SK-N-MC (cell line): ENCODE data around the gene ADARB1.
A peak's percentile ranks its signal among the peaks of the same experiment; 100 is the strongest.

Experiments used
- DNase-seq: peaks from one replicate; pipeline ENCODE4 v3.0.0-alpha.2; 2011; ENCODE audit warnings: low read depth, low spot score
- H3K27ac ChIP-seq: fragments of 200-600 bp; sonication (generic); 2 replicates; pipeline ENCODE4 v1.5.1; 2016; ENCODE audit warnings: mixed run types
- H3K36me3 ChIP-seq: fragments of 200-600 bp; sonication (generic); 2 replicates; pipeline ENCODE4 v1.6.1; 2017; ENCODE audit warnings: antibody characterized with exemption, low read length, mixed read lengths; ENCODE audit not compliant: insufficient read depth
- H3K4me3 ChIP-seq: fragments of 200-600 bp; sonication (generic); 2 replicates; pipeline ENCODE4 v1.5.1; 2016
- H3K9ac ChIP-seq: fragments of 200-600 bp; sonication (generic); 2 replicates; pipeline ENCODE4 v1.8.0; 2017; ENCODE audit warnings: mixed run types, mixed read lengths; ENCODE audit not compliant: insufficient read length
- H3K9me3 ChIP-seq: fragments of 200-600 bp; sonication (generic); 2 replicates; pipeline ENCODE4 v1.6.1; 2017; ENCODE audit warnings: low read depth, mild to moderate bottlenecking, antibody characterized with exemption, low read length, moderate library complexity, mixed read lengths
- EZH2 ChIP-seq: fragments of 200-600 bp; sonication (generic); IDR thresholded peaks from one replicate; pipeline ENCODE4 v1.6.1; 2017; ENCODE audit warnings: antibody characterized with exemption
- FOXP2 ChIP-seq: optimal IDR thresholded peaks from 2 replicates; pipeline ENCODE3; 2011; ENCODE audit warnings: mild to moderate bottlenecking, moderate library complexity; ENCODE audit not compliant: insufficient read depth; ENCODE audit errors: extremely low read length, control extremely low read depth
- POLR2AphosphoS5 ChIP-seq: IDR thresholded peaks from 2 replicates; pipeline ENCODE4 v1.6.1; 2012; ENCODE audit warnings: mild to moderate bottlenecking, low read depth, low read length, borderline replicate concordance

ADARB1 gene

GRCh38 chr21:45090966-45091365 lies 16.6 kb downstream of the ADARB1 start:
- Histone ChIP-seq H3K4me3 (no peak overlapping the region), H3K9ac (no peak overlapping the region), H3K9me3 (no peaks in the 10 kb centered on the region), H3K36me3 (no peaks in the 10 kb centered on the region), H3K27ac (peak overlapping the region; percentile 30; the same call in 1 of the 2 replicates)
- no peak for DNase-seq
- no peak for TF ChIP-seq EZH2

DNA sequence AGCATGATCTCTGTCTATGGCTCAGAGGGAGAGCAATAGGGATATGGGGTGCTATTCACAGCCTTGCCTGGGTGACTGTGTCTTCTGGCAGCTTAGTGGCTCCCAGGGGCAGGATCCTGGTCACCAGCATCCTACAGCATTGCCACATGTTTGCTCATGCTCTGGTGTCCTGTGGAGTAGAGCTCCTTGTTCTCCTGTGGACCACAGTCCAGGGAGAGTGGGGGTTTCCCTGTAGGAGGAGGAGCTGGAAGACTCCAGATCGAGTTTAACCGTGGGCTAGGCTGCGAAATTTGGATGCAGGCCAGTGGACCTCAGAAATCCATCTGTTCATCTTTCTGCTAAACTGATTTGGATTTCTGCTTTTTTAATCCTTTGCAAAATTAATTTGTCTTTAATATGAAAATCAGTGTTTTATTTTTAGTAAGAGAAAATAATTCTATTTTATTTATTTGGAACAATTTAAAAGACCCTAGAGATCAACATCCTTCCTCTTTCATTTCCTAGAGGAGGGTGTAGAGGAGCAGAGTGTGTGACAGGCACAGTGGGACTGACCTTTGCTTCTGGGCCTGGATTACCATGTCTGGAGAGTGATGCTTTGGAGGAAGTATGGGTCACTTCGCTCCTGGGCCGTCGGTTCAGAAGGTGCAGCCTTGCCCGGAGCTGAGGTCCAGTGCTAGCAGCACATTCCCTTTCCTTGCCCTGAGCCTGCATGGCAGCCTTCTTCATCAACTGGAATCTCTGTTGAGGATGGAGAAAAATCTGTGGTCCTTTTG lies 17.4 kb downstream of the ADARB1 start:
- peak overlapping the region; percentile 30; the same call in 1 of the 2 replicates for H3K27ac ChIP-seq
- no peak for TF ChIP-seq FOXP2
- TF ChIP-seq POLR2AphosphoS5, result no peak
- TF ChIP-seq EZH2, result no peak
- H3K4me3 ChIP-seq, result no peak overlapping the region
- DNase-seq, result no peak
- no peaks in the 10 kb centered on the region for H3K9me3 ChIP-seq
- H3K36me3 ChIP-seq, result no peaks in the 10 kb centered on the region
- H3K9ac ChIP-seq, result no peak overlapping the region

DNA sequence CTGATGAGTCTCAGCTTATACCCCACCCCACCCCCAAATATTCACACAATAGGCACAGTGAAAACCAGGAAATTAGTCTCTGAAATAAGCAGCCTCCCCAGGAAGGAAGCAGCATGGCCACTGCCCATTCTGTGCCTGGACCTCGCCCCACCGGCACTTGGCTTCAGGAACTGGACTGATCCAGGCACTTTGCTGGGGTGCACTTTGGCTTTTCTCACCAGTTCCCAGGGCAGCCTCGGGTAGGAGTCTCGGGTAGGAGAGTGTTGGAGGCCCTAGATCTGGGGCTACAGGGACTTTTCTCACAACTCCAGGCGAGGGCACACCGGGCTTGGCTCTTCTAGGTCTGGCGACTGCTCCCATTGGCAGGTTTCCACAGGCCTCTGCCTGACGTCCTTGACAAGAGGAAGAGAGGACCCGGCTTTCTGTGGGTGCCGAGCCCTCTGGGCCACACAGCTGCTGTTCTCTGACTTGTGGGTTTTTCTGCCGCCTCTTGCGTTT lies 18.7 kb downstream of the ADARB1 start:
- no peaks in the 10 kb centered on the region for H3K36me3 ChIP-seq
- TF ChIP-seq POLR2AphosphoS5 (no peak), EZH2 (no peak), FOXP2 (no peak)
- H3K27ac ChIP-seq, result peak overlapping the region; percentile 87
- H3K9ac ChIP-seq, result peak overlapping the region; percentile 70
- no peaks in the 10 kb centered on the region for H3K9me3 ChIP-seq
- DNase-seq, result no peak
- peak overlapping the region; percentile 66 for H3K4me3 ChIP-seq

- Histone ChIP-seq H3K36me3 (no peaks in the 10 kb centered on the region), H3K9me3 (no peaks in the 10 kb centered on the region), H3K27ac (peak overlapping the region; percentile 87), H3K4me3 (no peak overlapping the region), H3K9ac (no peak overlapping the region)
- no peak for TF ChIP-seq POLR2AphosphoS5
- no peak for TF ChIP-seq FOXP2
- no peak for TF ChIP-seq EZH2
- DNase-seq, result no peak
Observed at GRCh38 chr21:45094412-45094811, 20.0 kb downstream of the ADARB1 start.

DNA sequence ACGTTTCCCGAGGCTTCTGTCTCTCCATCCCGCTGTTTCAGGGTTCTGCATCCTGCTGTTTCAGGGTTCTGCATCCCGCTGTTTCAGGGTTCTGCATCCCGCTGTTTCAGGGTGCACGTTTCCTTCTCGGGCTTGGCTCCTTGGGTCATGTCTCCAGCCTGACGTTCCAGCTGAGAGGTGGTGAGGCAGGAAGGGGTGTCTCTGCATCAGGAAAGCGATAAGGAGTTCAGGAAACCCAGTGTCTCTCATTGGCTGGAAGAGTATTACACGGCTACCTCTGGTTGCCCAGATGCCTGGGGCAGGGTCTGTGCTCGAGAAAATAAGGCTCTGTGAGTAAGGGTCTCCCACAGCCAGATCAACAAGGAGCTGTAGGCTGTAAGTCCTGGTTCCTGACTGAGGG lies 21.1 kb downstream of the ADARB1 start:
- no peaks in the 10 kb centered on the region for H3K36me3 ChIP-seq
- no peak overlapping the region for H3K4me3 ChIP-seq
- TF ChIP-seq FOXP2, result no peak
- no peak for TF ChIP-seq EZH2
- TF ChIP-seq POLR2AphosphoS5, result no peak
- H3K27ac ChIP-seq, result no peak overlapping the region
- no peak for DNase-seq
- no peaks in the 10 kb centered on the region for H3K9me3 ChIP-seq
- H3K9ac ChIP-seq, result no peak overlapping the region

DNA sequence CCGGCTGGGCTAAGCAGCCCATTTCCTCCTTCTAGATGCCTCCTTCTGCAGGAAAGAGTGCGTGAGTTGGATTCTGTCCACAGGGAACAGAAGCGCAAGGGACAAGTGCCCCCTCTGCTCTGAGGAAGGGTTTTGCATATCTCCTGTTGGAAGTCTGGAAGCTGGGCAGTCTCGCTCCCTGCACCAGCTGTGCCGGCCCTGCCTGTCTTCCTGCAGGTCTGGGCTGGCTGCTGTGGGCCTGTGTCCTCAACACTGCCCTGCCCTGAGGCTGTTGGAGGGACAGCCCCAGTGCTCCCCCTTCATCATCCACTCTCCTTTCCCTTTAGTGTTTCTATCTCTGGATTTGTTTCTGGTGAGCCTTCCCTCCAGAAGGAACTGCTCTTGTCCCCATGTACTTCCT lies 21.8 kb downstream of the ADARB1 start:
- peak overlapping the region; percentile 8; the same call in 1 of the 2 replicates for H3K27ac ChIP-seq
- no peak for DNase-seq
- no peak overlapping the region for H3K9ac ChIP-seq
- H3K36me3 ChIP-seq, result no peaks in the 10 kb centered on the region
- no peaks in the 10 kb centered on the region for H3K9me3 ChIP-seq
- no peak for TF ChIP-seq FOXP2
- no peak for TF ChIP-seq POLR2AphosphoS5
- TF ChIP-seq EZH2, result no peak
- H3K4me3 ChIP-seq, result no peak overlapping the region

DNA sequence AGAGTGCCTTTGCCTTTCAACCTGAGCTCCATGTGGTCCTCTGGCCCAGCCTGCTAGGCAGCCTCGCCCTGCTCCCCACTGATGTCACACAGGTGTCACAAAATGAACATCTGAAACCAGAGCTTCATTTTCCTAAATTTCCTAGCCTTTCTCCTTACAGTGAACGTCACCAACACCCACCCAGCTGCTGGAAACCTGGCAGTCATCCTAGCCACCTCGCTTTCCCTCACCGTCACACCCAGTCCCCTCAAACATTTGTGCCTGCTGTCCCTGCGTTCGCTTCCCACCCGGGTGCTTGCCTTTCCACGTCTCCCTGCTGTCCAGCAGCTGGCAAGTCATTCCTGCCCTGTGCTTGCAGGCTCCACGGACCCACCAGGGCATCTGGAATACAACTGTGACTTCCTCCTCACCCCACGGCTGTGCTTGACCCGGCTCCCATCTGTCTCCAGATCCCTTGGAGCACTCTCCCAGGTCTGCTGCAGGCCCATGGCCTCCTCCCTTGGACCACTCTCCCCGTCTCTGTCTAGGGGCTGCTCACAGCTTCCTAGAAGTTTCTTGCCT lies 23.5 kb downstream of the ADARB1 start:
- DNase-seq, result no peak
- no peak for TF ChIP-seq POLR2AphosphoS5
- no peak for TF ChIP-seq FOXP2
- no peak for TF ChIP-seq EZH2
- no peaks in the 10 kb centered on the region for H3K9me3 ChIP-seq
- H3K27ac ChIP-seq, result 0 out of 2 replicates have a peak overlapping the region, but pooled peaks have one; percentile 30
- no peak overlapping the region for H3K4me3 ChIP-seq
- H3K36me3 ChIP-seq, result no peaks in the 10 kb centered on the region
- H3K9ac ChIP-seq, result no peak overlapping the region

DNA sequence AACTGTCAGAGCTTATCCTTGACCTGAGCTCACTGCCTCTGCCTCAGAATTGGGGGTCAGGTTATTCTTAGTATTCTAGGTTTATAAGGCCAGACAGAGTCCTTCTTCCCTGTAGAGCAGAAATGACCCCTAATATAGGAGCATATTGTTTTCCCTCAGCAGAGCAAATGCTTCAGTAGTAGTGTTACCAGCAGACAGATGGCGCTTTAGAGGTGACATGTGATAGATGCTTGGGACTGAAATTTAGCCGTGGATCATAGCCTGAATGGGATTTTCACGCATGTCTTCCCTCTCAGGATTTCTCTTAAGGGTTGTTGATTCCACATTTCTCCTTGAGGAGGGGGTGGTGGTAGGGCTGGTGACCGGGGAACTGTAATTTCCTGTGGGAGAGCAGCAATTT lies 24.5 kb downstream of the ADARB1 start:
- DNase-seq, result no peak
- H3K36me3 ChIP-seq, result no peaks in the 10 kb centered on the region
- H3K9ac ChIP-seq, result no peak overlapping the region
- H3K27ac ChIP-seq, result peak overlapping the region; percentile 90
- no peaks in the 10 kb centered on the region for H3K9me3 ChIP-seq
- TF ChIP-seq EZH2 (no peak), FOXP2 (no peak), POLR2AphosphoS5 (no peak)
- no peak overlapping the region for H3K4me3 ChIP-seq
